Fibroblast of lung (primary cell): ENCODE results near the gene WDR33. TPM values are rescaled to one million over a fixed set of nuclear protein-coding genes. Genes with fewer than 3 reads are reported as not detected.

ENCODE experiments used
- DNase-seq, 2 donors: peaks; one replicate each; pipeline versions ENCODE4 v3.0.0 to v3.0.0-alpha.2; 2010; ENCODE audit warnings: low read depth in 2 of 2
- H2AFZ ChIP-seq: 2 replicates; pipeline ENCODE4 v1.5.1; 2012; ENCODE audit warnings: low read length, control low read depth, inconsistent platforms
- H3K27ac ChIP-seq: 2 replicates; pipeline ENCODE4 v1.5.1; 2011; ENCODE audit warnings: low read length, control low read depth; ENCODE audit not compliant: insufficient read depth
- H3K27me3 ChIP-seq: 2 replicates; pipeline ENCODE4 v1.5.1; 2011; ENCODE audit warnings: mild to moderate bottlenecking, low read length; ENCODE audit not compliant: control insufficient read depth, insufficient read depth
- H3K36me3 ChIP-seq: 2 replicates; pipeline ENCODE4 v1.5.1; 2011; ENCODE audit warnings: low read length; ENCODE audit not compliant: control insufficient read depth, insufficient read depth
- H3K4me1 ChIP-seq: 2 replicates; pipeline ENCODE4 v1.5.1; 2011; ENCODE audit warnings: low read length; ENCODE audit not compliant: control insufficient read depth, insufficient read depth; ENCODE audit errors: extremely low read depth
- H3K4me2 ChIP-seq: 2 replicates; pipeline ENCODE4 v1.5.1; 2011; ENCODE audit warnings: low read length, control low read depth; ENCODE audit not compliant: insufficient read depth; ENCODE audit errors: extremely low read depth
- H3K4me3 ChIP-seq, 4 experiments: fragments of 200-600 bp in 1 of 4; sonication (generic) in 1 of 4; replicated peaks in 1 of 4; 2 replicates each; pipeline ENCODE4 v1.5.1; 2011 to 2016; ENCODE audit warnings: low read length in 4 of 4, low read depth in 3 of 4, mild to moderate bottlenecking in 3 of 4, control low read depth in 2 of 4, inconsistent platforms in 1 of 4, mixed read lengths in 1 of 4; ENCODE audit not compliant: insufficient read depth in 1 of 4; ENCODE audit errors: control extremely low read depth in 1 of 4
- H3K79me2 ChIP-seq: 2 replicates; pipeline ENCODE4 v1.5.1; 2012; ENCODE audit warnings: mild to moderate bottlenecking, low read length, inconsistent platforms; ENCODE audit not compliant: control insufficient read depth, insufficient read depth
- H3K9ac ChIP-seq: 2 replicates; pipeline ENCODE4 v1.5.1; 2011; ENCODE audit warnings: mild to moderate bottlenecking, low read length, control low read depth; ENCODE audit not compliant: insufficient read depth
- H3K9me3 ChIP-seq: 2 replicates; pipeline ENCODE4 v1.5.1; 2012; ENCODE audit warnings: low read depth, low read length; ENCODE audit not compliant: control insufficient read depth, insufficient read depth
- H4K20me1 ChIP-seq: 2 replicates; pipeline ENCODE4 v1.5.1; 2011; ENCODE audit warnings: low read length; ENCODE audit not compliant: control insufficient read depth, insufficient read depth; ENCODE audit errors: extremely low read depth
- CTCF ChIP-seq, 2 donors: IDR thresholded peaks in 1 of 2; conservative IDR thresholded peaks in 1 of 2; 1 replicate in 1 of 2; 2 replicates in 1 of 2; pipeline ENCODE4 v1.5.1; 2011 to 2012; ENCODE audit warnings: low read length in 2 of 2, control low read depth in 1 of 2, inconsistent platforms in 1 of 2, low read depth in 1 of 2, mild to moderate bottlenecking in 1 of 2
- EZH2 ChIP-seq: IDR thresholded peaks from 2 replicates; pipeline ENCODE4 v1.5.1; 2012; ENCODE audit warnings: low read length, control low read depth, mild to moderate bottlenecking; ENCODE audit errors: missing control alignments
- polyA plus RNA-seq, 2 donors: library from polyadenylated mRNA; depleted of rRNA in 1 of 2; stranded (reverse) in 1 of 2; unstranded in 1 of 2; fragments of >200 nt; gene quantifications; 2 replicates each; pipeline ENCODE4 v1.2.1, GENCODE V29; 2011 to 2012; ENCODE audit warnings: missing spikeins in 1 of 2
- total RNA-seq: library from RNA; depleted of rRNA; stranded (reverse); fragments of >200 nt; gene quantifications from 2 replicates; pipeline ENCODE4 v1.2.1, GENCODE V29; 2014

Gene WDR33
- total and polyA plus RNA-seq, 2 donors (not counting 1 experiment from before 2014, with no cell fraction given), result 27.2 to 28.6 TPM

- Histone ChIP-seq H3K4me1 (peaks cover 3% of the 10 kb centered on the region), H4K20me1 (no peaks in the 10 kb centered on the region), H3K27ac (no peak overlapping the region), H3K79me2 (no peaks in the 10 kb centered on the region), H3K4me3 (no peak overlapping the region), H3K9me3 (no peaks in the 10 kb centered on the region), H3K9ac (no peak overlapping the region), H3K27me3 (peaks cover 31% of the 10 kb centered on the region), H3K36me3 (no peaks in the 10 kb centered on the region), H2AFZ (no peak overlapping the region), H3K4me2 (no peak overlapping the region)
- TF ChIP-seq EZH2 (no peak), CTCF (conservative IDR thresholded peaks at IDR 0.05 in 1 of 2, IDR thresholded peaks at IDR 0.05 in 1 of 2; ENCODE audit: low read depth in 1 of 2, low read length in 2 of 2) (no peak)
- DNase-seq, result no peak
These were observed 146.1 kb downstream of the WDR33 start for GRCh38 chr2:127664895-127665225.

GRCh38 chr2:127664065-127664894, 146.7 kb downstream of the WDR33 start:
- no peak overlapping the region for H3K9ac ChIP-seq
- no peak for DNase-seq
- no peaks in the 10 kb centered on the region for H4K20me1 ChIP-seq
- peaks cover 31% of the 10 kb centered on the region for H3K27me3 ChIP-seq
- no peaks in the 10 kb centered on the region for H3K36me3 ChIP-seq
- H3K4me1 ChIP-seq, result peaks cover 3% of the 10 kb centered on the region
- no peak for TF ChIP-seq CTCF (conservative IDR thresholded peaks at IDR 0.05 in 1 of 2, IDR thresholded peaks at IDR 0.05 in 1 of 2; ENCODE audit: low read depth in 1 of 2, low read length in 2 of 2)
- no peak for TF ChIP-seq EZH2
- H3K79me2 ChIP-seq, result no peaks in the 10 kb centered on the region
- H3K4me3 ChIP-seq, result no peak overlapping the region
- H3K4me2 ChIP-seq, result peak overlapping the region; percentile 13
- H3K27ac ChIP-seq, result no peak overlapping the region
- H3K9me3 ChIP-seq, result no peaks in the 10 kb centered on the region
- no peak overlapping the region for H2AFZ ChIP-seq

GRCh38 chr2:127663566-127664064, 147.4 kb downstream of the WDR33 start:
- Histone ChIP-seq H3K4me3 (no peak overlapping the region), H3K4me1 (peaks cover 3% of the 10 kb centered on the region), H4K20me1 (no peaks in the 10 kb centered on the region), H3K27me3 (peaks cover 31% of the 10 kb centered on the region), H3K36me3 (no peaks in the 10 kb centered on the region), H2AFZ (no peak overlapping the region), H3K4me2 (no peak overlapping the region), H3K9me3 (no peaks in the 10 kb centered on the region), H3K79me2 (no peaks in the 10 kb centered on the region), H3K27ac (no peak overlapping the region), H3K9ac (no peak overlapping the region)
- no peak for TF ChIP-seq CTCF (conservative IDR thresholded peaks at IDR 0.05 in 1 of 2, IDR thresholded peaks at IDR 0.05 in 1 of 2; ENCODE audit: low read depth in 1 of 2, low read length in 2 of 2)
- no peak for TF ChIP-seq EZH2
- DNase-seq, result no peak
